CD4-positive, alpha-beta T cell (primary cell): Measurements from ENCODE around the gene JMJD4. TPM values are rescaled to one million over a fixed set of nuclear protein-coding genes. Genes with fewer than 3 reads are reported as not detected.

Experiments used
- ATAC-seq: fragments of 200-7000 bp; cut with Tn5 transposase; one replicate; pipeline ENCODE4 v1.10.0; 2022; ENCODE audit warnings: mild to moderate bottlenecking; ENCODE audit not compliant: poor library complexity
- CTCF ChIA-PET: fragments of 350-600 bp; sonication (Branson Sonifier 250); formaldehyde crosslinking; loops from one replicate; lab custom pipeline; 2021; ENCODE audit warnings: antibody characterized with exemption, inconsistent platforms; lab: Charles Lee
- POLR2A ChIA-PET: fragments of 350-600 bp; sonication (Branson Sonifier 250); formaldehyde crosslinking; loops from one replicate; lab custom pipeline; 2021; ENCODE audit warnings: antibody characterized with exemption, inconsistent platforms; lab: Charles Lee
- DNase-seq, 14 experiments: peaks; one replicate each; pipeline ENCODE4 v3.0.0-alpha.2; 2013 to 2020; ENCODE audit warnings: mixed read lengths in 2 of 14
- H3K27ac ChIP-seq, 2 donors: one replicate each; pipeline versions ENCODE4 v1.5.1 to v1.7.0; 2013; ENCODE audit warnings: low read length in 2 of 2, low read depth in 1 of 2, mild to moderate bottlenecking in 1 of 2
- H3K27me3 ChIP-seq, 2 experiments: 1 replicate in 1 of 2; 2 replicates in 1 of 2; pipeline versions ENCODE4 v1.6.1 to v1.7.0; 2013; ENCODE audit warnings: low read length in 2 of 2, control low read depth in 1 of 2, mild to moderate bottlenecking in 1 of 2, moderate library complexity in 1 of 2; ENCODE audit not compliant: insufficient read depth in 2 of 2, control insufficient read depth in 1 of 2
- H3K36me3 ChIP-seq: one replicate; pipeline ENCODE4 v1.6.1; 2013; ENCODE audit warnings: low read length, control low read depth; ENCODE audit not compliant: insufficient read depth
- H3K4me1 ChIP-seq: one replicate; pipeline ENCODE4 v1.6.1; 2013; ENCODE audit warnings: low read length, control low read depth; ENCODE audit not compliant: insufficient read depth
- H3K4me3 ChIP-seq: one replicate; pipeline ENCODE4 v1.5.1; 2013; ENCODE audit warnings: mild to moderate bottlenecking, low read length, moderate library complexity
- H3K9me3 ChIP-seq, 2 experiments: 1 replicate in 1 of 2; 2 replicates in 1 of 2; pipeline versions ENCODE4 v1.6.1 to v1.7.0; 2013; ENCODE audit warnings: low read length in 2 of 2, mild to moderate bottlenecking in 2 of 2, control low read depth in 1 of 2, moderate library complexity in 1 of 2; ENCODE audit not compliant: control insufficient read depth in 1 of 2, insufficient read depth in 1 of 2
- H3K27ac Mint-ChIP-seq: one replicate; pipeline ENCODE4 v1.8.0; 2020; ENCODE audit warnings: mixed read lengths
- H3K27me3 Mint-ChIP-seq: one replicate; pipeline ENCODE4 v1.8.0; 2021; ENCODE audit warnings: mixed read lengths
- H3K36me3 Mint-ChIP-seq: one replicate; pipeline ENCODE4 v1.8.0; 2021; ENCODE audit warnings: low read depth, mixed read lengths
- H3K4me1 Mint-ChIP-seq: one replicate; pipeline ENCODE4 v1.8.0; 2021; ENCODE audit warnings: low read depth, mixed read lengths
- H3K4me3 Mint-ChIP-seq: one replicate; pipeline ENCODE4 v1.8.0; 2020; ENCODE audit warnings: mild to moderate bottlenecking, mixed read lengths
- H3K9me3 Mint-ChIP-seq: one replicate; pipeline ENCODE4 v1.8.0; 2020; ENCODE audit warnings: mixed read lengths
- CTCF ChIP-seq: fragments of 200-600 bp; IDR thresholded peaks from one replicate; pipeline ENCODE4 v1.8.0; 2022; ENCODE audit warnings: antibody characterized with exemption, mild to moderate bottlenecking
- intact Hi-C, 2 experiments: fragments of 100-400 bp; cut with DNase I in 1 of 2; cut with micrococcal nuclease in 1 of 2; formaldehyde crosslinking; loops; one replicate each; pipeline versions ENCODE4 v1.15.1 to v1.9.0; 2023 to 2025; cut with DNase I, micrococcal nuclease
- total RNA-seq, 174 experiments: library from RNA in 2 of 174; stranded (reverse) in 2 of 174; gene quantifications; one replicate each; pipeline ENCODE4 v1.2.3 and lab custom pipeline; 2021 to 2026

Gene JMJD4
- total RNA-seq, 2 experiments from 2014 or later = 11.4 to 11.9 TPM

- Mint-ChIP-seq H3K27ac (peak overlapping the region; percentile 54), H3K36me3 (peaks cover 52% of the 10 kb centered on the region), H3K4me1 (peaks cover 48% of the 10 kb centered on the region), H3K27me3 (no peaks in the 10 kb centered on the region), H3K4me3 (no peak overlapping the region), H3K9me3 (no peaks in the 10 kb centered on the region)
- Histone ChIP-seq H3K4me1 (peaks cover 44% of the 10 kb centered on the region), H3K27ac (peak overlapping the region in 1 of 2 donors; percentile 4), H3K4me3 (no peak overlapping the region), H3K27me3 (no peaks in the 10 kb centered on the region), H3K36me3 (peaks cover 49% of the 10 kb centered on the region), H3K9me3 (no peaks in the 10 kb centered on the region)
- intact Hi-C loops = no loop called here
- ChIA-PET CTCF (no interaction called here), POLR2A (no interaction called here)
- DNase-seq = peak in 1 of 14 experiments; percentile 6
- TF ChIP-seq CTCF = no peak
- no peak for ATAC-seq
Observed at GRCh38 chr1:227747948-227748495, 12.9 kb upstream of the JMJD4 start.

- peaks cover 48% of the 10 kb centered on the region for H3K36me3 Mint-ChIP-seq
- H3K36me3 ChIP-seq = peaks cover 46% of the 10 kb centered on the region
- peaks cover 47% of the 10 kb centered on the region for H3K4me1 ChIP-seq
- POLR2A ChIA-PET = no interaction called here
- no peak for TF ChIP-seq CTCF
- no peaks in the 10 kb centered on the region for H3K27me3 ChIP-seq
- no peak overlapping the region for H3K4me3 ChIP-seq
- H3K4me1 Mint-ChIP-seq = peaks cover 48% of the 10 kb centered on the region
- H3K9me3 Mint-ChIP-seq = no peaks in the 10 kb centered on the region
- H3K9me3 ChIP-seq = no peaks in the 10 kb centered on the region
- DNase-seq (peak in 1 of 14 experiments; percentile 4), ATAC-seq (no peak)
- intact Hi-C loops = no loop called here
- no peaks in the 10 kb centered on the region for H3K27me3 Mint-ChIP-seq
- H3K27ac ChIP-seq = no peak overlapping the region
- CTCF ChIA-PET = no interaction called here
- no peak overlapping the region for H3K4me3 Mint-ChIP-seq
- no peak overlapping the region for H3K27ac Mint-ChIP-seq
Observed at GRCh38 chr1:227747382-227747781, 12.3 kb upstream of the JMJD4 start.

- peak overlapping the region; percentile 15 for H3K27ac Mint-ChIP-seq
- no peaks in the 10 kb centered on the region for H3K9me3 ChIP-seq
- no peaks in the 10 kb centered on the region for H3K27me3 ChIP-seq
- peaks cover 45% of the 10 kb centered on the region for H3K36me3 Mint-ChIP-seq
- H3K4me3 Mint-ChIP-seq = no peak overlapping the region
- H3K4me1 Mint-ChIP-seq = peaks cover 48% of the 10 kb centered on the region
- POLR2A ChIA-PET = no interaction called here
- H3K4me1 ChIP-seq = peaks cover 47% of the 10 kb centered on the region
- H3K9me3 Mint-ChIP-seq = no peaks in the 10 kb centered on the region
- ATAC-seq = no peak
- H3K27me3 Mint-ChIP-seq = no peaks in the 10 kb centered on the region
- no peak overlapping the region for H3K27ac ChIP-seq
- no peak overlapping the region for H3K4me3 ChIP-seq
- DNase-seq = no peak
- CTCF ChIA-PET = no interaction called here
- peaks cover 43% of the 10 kb centered on the region for H3K36me3 ChIP-seq
- TF ChIP-seq CTCF = no peak
- intact Hi-C loops = no loop called here
Observed at GRCh38 chr1:227746676-227747075, 11.6 kb upstream of the JMJD4 start.
